ENCODE measurements around the gene DAPP1.

DNA sequence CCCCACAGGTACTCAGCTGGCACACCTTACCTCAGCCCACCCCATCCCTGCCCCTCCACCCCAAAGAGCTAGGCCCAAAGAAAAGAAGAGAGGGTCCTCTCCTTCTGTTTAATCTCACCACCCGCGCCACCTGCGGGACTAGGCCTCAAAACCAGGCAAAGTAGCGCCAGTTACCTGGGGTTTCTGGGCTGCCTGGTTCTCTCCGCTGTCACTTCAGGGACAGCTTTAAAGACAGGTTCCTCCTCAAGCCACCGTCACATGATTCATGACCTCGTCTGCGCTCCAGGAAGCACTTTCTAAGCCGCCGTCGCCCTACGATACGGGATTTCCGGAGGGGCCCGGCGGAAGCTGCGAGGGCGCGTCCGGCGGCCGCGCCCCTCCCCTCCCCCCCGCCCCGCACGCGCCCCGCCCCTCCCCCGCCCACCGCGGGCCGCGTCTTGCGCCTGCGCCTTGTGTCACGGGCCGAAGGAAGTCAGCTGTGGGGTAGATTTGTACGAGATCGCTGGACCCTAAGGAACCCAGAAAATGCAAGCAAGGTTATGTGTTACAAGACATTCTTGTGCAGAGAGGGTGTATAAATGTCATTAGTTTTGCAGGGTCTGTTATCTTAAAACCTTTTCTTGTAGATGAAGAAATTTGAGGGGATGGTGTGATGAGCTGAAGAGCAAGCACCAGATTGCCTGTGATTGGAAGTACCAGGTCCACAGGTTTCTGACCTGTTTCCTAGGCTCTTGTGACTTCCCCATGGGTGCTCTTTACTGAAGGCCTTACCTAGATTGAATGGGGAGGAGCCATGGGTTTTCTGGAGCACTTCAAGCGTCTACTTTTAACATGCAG is 77.8 kb downstream of the DAPP1 start, which contains the start of gene LAMTOR3:
- TF ChIP-seq, protein P1, sequence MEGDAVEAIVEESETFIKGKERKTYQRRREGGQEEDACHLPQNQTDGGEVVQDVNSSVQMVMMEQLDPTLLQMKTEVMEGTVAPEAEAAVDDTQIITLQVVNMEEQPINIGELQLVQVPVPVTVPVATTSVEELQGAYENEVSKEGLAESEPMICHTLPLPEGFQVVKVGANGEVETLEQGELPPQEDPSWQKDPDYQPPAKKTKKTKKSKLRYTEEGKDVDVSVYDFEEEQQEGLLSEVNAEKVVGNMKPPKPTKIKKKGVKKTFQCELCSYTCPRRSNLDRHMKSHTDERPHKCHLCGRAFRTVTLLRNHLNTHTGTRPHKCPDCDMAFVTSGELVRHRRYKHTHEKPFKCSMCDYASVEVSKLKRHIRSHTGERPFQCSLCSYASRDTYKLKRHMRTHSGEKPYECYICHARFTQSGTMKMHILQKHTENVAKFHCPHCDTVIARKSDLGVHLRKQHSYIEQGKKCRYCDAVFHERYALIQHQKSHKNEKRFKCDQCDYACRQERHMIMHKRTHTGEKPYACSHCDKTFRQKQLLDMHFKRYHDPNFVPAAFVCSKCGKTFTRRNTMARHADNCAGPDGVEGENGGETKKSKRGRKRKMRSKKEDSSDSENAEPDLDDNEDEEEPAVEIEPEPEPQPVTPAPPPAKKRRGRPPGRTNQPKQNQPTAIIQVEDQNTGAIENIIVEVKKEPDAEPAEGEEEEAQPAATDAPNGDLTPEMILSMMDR (IDR thresholded peaks at IDR 0.05; ENCODE audit: extremely low read depth in 1 of 2, insufficient read depth in 1 of 2, low read depth in 1 of 2, low read length in 2 of 2): no peak
- TF ChIP-seq POLR2A (IDR thresholded peaks at IDR 0.05; ENCODE audit: low read depth, low read length): peak; percentile 36
